Measurements from ENCODE around the gene KIRREL1. TPM values are rescaled to one million over a fixed set of nuclear protein-coding genes. Genes with fewer than 3 reads are reported as not detected.

KIRREL1 gene
- total RNA-seq, 1 experiment from 2014 or later = 42.4 TPM

- DNase-seq (ENCODE audit: low spot score) (no peak), ATAC-seq (no peak)
- no peak overlapping the region for H3K4me3 Mint-ChIP-seq
- H3K27ac Mint-ChIP-seq = peak overlapping the region; percentile 96
- ChIA-PET CTCF (interaction anchor here (0.8 to 14.7 kb wide), 4 partner anchors 20 to 138 kb away, joined by 3 to 347 read pairs (median 14); no protein-coding TSS in a partner anchor), POLR2A (no interaction called here)
- peaks cover 94% of the 10 kb centered on the region for H3K4me1 Mint-ChIP-seq
- no peaks in the 10 kb centered on the region for H3K27me3 Mint-ChIP-seq (ENCODE audit: low read depth)
- no peaks in the 10 kb centered on the region for H3K36me3 Mint-ChIP-seq
- TF ChIP-seq FOXP1 (CRISPR knock-in tag; IDR thresholded peaks at IDR 0.05; ENCODE audit: borderline replicate concordance) (no peak), ZNF263 (CRISPR knock-in tag; IDR thresholded peaks at IDR 0.05; ENCODE audit: low read depth) (no peak), ATF3 (CRISPR knock-in tag; conservative IDR thresholded peaks at IDR 0.05) (no peak), CTCF (IDR thresholded peaks at IDR 0.05) (no peak), E2F5 (CRISPR knock-in tag; IDR thresholded peaks at IDR 0.05) (no peak), CREB1 (CRISPR knock-in tag; IDR thresholded peaks at IDR 0.05) (no peak), ZNF317 (CRISPR knock-in tag; IDR thresholded peaks at IDR 0.05; ENCODE audit: borderline replicate concordance, low read depth) (no peak), KAT7 (CRISPR knock-in tag; IDR thresholded peaks at IDR 0.05; ENCODE audit: borderline replicate concordance) (no peak), ELF4 (CRISPR knock-in tag; IDR thresholded peaks at IDR 0.05; ENCODE audit: low read depth) (no peak), ESRRA (CRISPR knock-in tag; IDR thresholded peaks at IDR 0.05; ENCODE audit: borderline replicate concordance) (no peak), TP53 (CRISPR knock-in tag; IDR thresholded peaks at IDR 0.05) (no peak), ZNF396 (CRISPR knock-in tag; IDR thresholded peaks at IDR 0.05; ENCODE audit: borderline replicate concordance) (no peak), ZNF219 (CRISPR knock-in tag; IDR thresholded peaks at IDR 0.05; ENCODE audit: borderline replicate concordance) (no peak), FOXJ3 (CRISPR knock-in tag; IDR thresholded peaks at IDR 0.05; ENCODE audit: borderline replicate concordance) (no peak), MYBL2 (CRISPR knock-in tag; IDR thresholded peaks at IDR 0.05) (no peak)
- TF ChIP-seq, protein P1, sequence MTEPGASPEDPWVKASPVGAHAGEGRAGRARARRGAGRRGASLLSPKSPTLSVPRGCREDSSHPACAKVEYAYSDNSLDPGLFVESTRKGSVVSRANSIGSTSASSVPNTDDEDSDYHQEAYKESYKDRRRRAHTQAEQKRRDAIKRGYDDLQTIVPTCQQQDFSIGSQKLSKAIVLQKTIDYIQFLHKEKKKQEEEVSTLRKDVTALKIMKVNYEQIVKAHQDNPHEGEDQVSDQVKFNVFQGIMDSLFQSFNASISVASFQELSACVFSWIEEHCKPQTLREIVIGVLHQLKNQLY (CRISPR knock-in tag; IDR thresholded peaks at IDR 0.05) = no peak
- TF ChIP-seq, protein P2, sequence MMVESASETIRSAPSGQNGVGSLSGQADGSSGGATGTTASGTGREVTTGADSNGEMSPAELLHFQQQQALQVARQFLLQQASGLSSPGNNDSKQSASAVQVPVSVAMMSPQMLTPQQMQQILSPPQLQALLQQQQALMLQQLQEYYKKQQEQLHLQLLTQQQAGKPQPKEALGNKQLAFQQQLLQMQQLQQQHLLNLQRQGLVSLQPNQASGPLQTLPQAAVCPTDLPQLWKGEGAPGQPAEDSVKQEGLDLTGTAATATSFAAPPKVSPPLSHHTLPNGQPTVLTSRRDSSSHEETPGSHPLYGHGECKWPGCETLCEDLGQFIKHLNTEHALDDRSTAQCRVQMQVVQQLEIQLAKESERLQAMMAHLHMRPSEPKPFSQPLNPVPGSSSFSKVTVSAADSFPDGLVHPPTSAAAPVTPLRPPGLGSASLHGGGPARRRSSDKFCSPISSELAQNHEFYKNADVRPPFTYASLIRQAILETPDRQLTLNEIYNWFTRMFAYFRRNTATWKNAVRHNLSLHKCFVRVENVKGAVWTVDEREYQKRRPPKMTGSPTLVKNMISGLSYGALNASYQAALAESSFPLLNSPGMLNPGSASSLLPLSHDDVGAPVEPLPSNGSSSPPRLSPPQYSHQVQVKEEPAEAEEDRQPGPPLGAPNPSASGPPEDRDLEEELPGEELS (CRISPR knock-in tag; IDR thresholded peaks at IDR 0.05) = no peak
- no peaks in the 10 kb centered on the region for H3K9me3 Mint-ChIP-seq
These were observed 108.5 kb downstream of the KIRREL1 start for GRCh38 chr1:158101927-158102326.

DNA sequence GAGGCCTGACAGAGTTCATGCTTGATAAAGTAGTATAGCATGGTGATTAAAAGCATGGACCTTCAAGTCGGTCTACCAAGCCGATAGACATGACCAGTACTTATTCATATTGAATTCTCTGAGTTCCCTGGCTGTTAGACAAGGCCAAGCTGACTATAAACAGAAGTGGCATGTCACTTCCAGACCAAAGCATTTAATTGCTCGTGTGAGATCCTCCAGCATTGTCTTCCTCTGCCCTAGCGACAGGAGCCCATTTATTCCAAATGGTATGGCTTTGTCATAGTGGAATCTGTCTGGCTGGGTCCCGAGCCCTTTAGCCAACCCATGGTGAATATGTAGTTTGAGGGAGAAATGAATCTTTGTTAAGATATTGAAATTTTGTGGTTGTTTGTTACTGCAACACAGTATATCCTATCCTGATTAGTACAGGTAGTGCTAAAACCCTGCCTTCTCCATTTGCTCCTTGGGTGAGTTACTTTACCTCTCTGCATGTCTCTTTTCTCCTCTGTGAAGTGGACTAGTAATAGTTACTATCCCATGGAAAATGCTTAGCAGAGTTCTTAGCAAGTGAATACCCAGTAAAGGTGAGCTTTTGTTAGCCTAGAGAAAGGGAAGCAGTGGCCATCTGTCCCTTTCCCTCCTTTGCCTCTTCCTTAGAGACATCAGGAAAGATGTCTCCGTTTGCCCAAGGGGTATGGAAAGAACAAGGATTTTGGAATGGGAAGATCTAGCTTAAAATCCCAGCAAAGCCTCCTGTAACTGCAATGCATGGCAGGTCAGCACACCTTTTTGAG is 109.6 kb downstream of the KIRREL1 start:
- H3K36me3 Mint-ChIP-seq = no peaks in the 10 kb centered on the region
- H3K4me1 Mint-ChIP-seq = peaks cover 92% of the 10 kb centered on the region
- H3K9me3 Mint-ChIP-seq = no peaks in the 10 kb centered on the region
- ATAC-seq (peak; percentile 62), DNase-seq (ENCODE audit: low spot score) (no peak)
- H3K4me3 Mint-ChIP-seq = peak overlapping the region; percentile 26
- H3K27me3 Mint-ChIP-seq (ENCODE audit: low read depth) = no peaks in the 10 kb centered on the region
- peak overlapping the region; percentile 96 for H3K27ac Mint-ChIP-seq
- ChIA-PET CTCF (interaction anchor here (0.8 to 14.7 kb wide), 17 partner anchors 8 to 155 kb away, joined by 3 to 347 read pairs (median 6); partner anchors contain the start of gene KIRREL1), POLR2A (no interaction called here)
- TF ChIP-seq, protein P3, sequence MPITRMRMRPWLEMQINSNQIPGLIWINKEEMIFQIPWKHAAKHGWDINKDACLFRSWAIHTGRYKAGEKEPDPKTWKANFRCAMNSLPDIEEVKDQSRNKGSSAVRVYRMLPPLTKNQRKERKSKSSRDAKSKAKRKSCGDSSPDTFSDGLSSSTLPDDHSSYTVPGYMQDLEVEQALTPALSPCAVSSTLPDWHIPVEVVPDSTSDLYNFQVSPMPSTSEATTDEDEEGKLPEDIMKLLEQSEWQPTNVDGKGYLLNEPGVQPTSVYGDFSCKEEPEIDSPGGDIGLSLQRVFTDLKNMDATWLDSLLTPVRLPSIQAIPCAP (CRISPR knock-in tag; IDR thresholded peaks at IDR 0.05) = no peak
- TF ChIP-seq JUN (CRISPR knock-in tag; IDR thresholded peaks at IDR 0.05) (no peak), TCF7 (CRISPR knock-in tag; IDR thresholded peaks at IDR 0.05; ENCODE audit: low read depth) (no peak), CREM (CRISPR knock-in tag; IDR thresholded peaks at IDR 0.05) (no peak; the same call in 1 of the 2 replicates), AFF4 (CRISPR knock-in tag; IDR thresholded peaks at IDR 0.05; ENCODE audit: borderline replicate concordance) (no peak), CREB1 (CRISPR knock-in tag; IDR thresholded peaks at IDR 0.05) (no peak)

Data from WTC11 (cell line).